Fibroblast of villous mesenchyme (primary cell): Measurements from ENCODE around the gene ABTB1. TPM values are rescaled to one million over a fixed set of nuclear protein-coding genes. Genes with fewer than 3 reads are reported as not detected.

ENCODE experiments used
- DNase-seq: peaks from one replicate; pipeline ENCODE4 v3.0.0-alpha.2; 2010; ENCODE audit warnings: low read depth
- H3K4me3 ChIP-seq: 2 replicates; pipeline ENCODE4 v1.5.1; 2011; ENCODE audit warnings: low read depth, mild to moderate bottlenecking, low read length
- CTCF ChIP-seq: IDR thresholded peaks from 2 replicates; pipeline ENCODE4 v1.5.1; 2012; ENCODE audit warnings: low read depth, mild to moderate bottlenecking, low read length; ENCODE audit not compliant: insufficient read depth
- total RNA-seq: library from RNA; depleted of rRNA; stranded (reverse); fragments of >200 nt; gene quantifications from 2 replicates; pipeline ENCODE4 v1.2.3, GENCODE V29; 2012

ABTB1 gene
- total RNA-seq, 1 donor = 3.5 TPM

- no peak for DNase-seq
- no peak for TF ChIP-seq CTCF
Observed at GRCh38 chr3:127716384-127716783, 43.6 kb downstream of the ABTB1 start.

GRCh38 chr3:127717357-127718244, 44.8 kb downstream of the ABTB1 start:
- TF ChIP-seq CTCF = no peak
- no peak for DNase-seq
- no peak overlapping the region for H3K4me3 ChIP-seq

More at GRCh38 chr3:127716384-127716783, 43.6 kb downstream of the ABTB1 start:
- H3K4me3 ChIP-seq = no peak overlapping the region

- DNase-seq = no peak
- H3K4me3 ChIP-seq = no peak overlapping the region
- no peak for TF ChIP-seq CTCF
Observed at GRCh38 chr3:127718245-127718915, 45.6 kb downstream of the ABTB1 start.

- no peak for DNase-seq
- no peak overlapping the region for H3K4me3 ChIP-seq
Observed at GRCh38 chr3:127718916-127719290, 46.2 kb downstream of the ABTB1 start.

GRCh38 chr3:127719369-127719768, 46.6 kb downstream of the ABTB1 start:
- no peak for TF ChIP-seq CTCF
- H3K4me3 ChIP-seq = no peak overlapping the region
- DNase-seq = no peak

More at GRCh38 chr3:127718916-127719290, 46.2 kb downstream of the ABTB1 start:
- TF ChIP-seq CTCF = no peak

- H3K4me3 ChIP-seq = no peak overlapping the region
- no peak for DNase-seq
- TF ChIP-seq CTCF = no peak
Observed at GRCh38 chr3:127720161-127720823, 47.5 kb downstream of the ABTB1 start.
